Measurements from ENCODE around the gene EXOC3L4. TPM values are rescaled to one million over a fixed set of nuclear protein-coding genes. Genes with fewer than 3 reads are reported as not detected.
"Not testable (repeated sequence)": the region's sequence is repeated elsewhere in the genome, so short reads cannot be mapped to it uniquely, and the experiment has no call there.

EXOC3L4 gene
- total RNA-seq, 4 donors from 2014 or later = 0.63 to 2.1 (median 1.3) TPM

DNA sequence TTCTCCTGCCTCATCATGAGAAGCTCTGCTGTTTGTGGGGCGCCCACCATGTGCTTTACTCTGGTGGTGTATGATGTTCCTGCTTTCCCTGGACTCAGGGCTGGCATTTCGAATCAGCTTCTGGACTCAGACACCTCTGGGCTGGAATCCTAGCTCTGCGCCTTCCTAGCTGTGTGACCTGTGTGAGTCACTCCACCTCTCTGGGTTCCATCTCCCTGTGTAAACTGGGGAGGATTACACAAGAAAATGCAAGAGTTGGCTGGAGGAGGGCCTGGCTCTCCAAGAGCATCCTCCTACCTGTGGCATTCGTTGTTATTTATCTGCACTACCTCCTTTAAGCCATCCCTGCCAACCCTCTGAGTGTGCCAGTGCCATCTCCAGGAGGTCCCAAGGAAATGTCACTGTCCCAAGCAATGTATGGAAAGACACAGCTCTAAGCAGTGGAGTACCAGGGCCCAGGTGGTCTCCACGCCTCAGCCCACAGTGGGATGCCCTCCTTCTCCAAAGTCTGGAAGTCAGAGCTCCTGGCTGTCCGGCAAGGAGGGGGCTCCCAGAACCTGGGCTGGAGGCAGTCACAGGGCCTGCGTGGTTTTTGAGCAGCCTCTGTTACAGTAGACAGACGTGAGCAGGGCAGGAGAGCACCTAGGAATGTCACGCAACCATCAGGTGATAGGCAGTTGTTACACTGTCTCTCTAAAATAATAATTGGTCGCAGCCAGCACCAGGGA is 21.5 kb downstream of the EXOC3L4 start:
- Histone ChIP-seq H3K4me1 (peaks cover 1 to 68% (median 20%) of the 10 kb centered on the region in 4 donors), H3K36me3 (no peaks in the 10 kb centered on the region), H3K27me3 (no peaks in the 10 kb centered on the region), H3K4me3 (no peak overlapping the region), H3K27ac (peak overlapping the region in 2 of 4 donors; percentile 59 to 71), H3K9me3 (no peaks in the 10 kb centered on the region)
- 86 to 93% methylated on average over 10 of the region's 10 CpGs for WGBS, 2 donors
- no peak for DNase-seq (ENCODE audit: low spot score in 2 of 2)
- TF ChIP-seq EP300 (IDR thresholded peaks at IDR 0.05) (no peak), POLR2A (IDR thresholded peaks at IDR 0.05) (no peak)
- TF ChIP-seq, protein P1, sequence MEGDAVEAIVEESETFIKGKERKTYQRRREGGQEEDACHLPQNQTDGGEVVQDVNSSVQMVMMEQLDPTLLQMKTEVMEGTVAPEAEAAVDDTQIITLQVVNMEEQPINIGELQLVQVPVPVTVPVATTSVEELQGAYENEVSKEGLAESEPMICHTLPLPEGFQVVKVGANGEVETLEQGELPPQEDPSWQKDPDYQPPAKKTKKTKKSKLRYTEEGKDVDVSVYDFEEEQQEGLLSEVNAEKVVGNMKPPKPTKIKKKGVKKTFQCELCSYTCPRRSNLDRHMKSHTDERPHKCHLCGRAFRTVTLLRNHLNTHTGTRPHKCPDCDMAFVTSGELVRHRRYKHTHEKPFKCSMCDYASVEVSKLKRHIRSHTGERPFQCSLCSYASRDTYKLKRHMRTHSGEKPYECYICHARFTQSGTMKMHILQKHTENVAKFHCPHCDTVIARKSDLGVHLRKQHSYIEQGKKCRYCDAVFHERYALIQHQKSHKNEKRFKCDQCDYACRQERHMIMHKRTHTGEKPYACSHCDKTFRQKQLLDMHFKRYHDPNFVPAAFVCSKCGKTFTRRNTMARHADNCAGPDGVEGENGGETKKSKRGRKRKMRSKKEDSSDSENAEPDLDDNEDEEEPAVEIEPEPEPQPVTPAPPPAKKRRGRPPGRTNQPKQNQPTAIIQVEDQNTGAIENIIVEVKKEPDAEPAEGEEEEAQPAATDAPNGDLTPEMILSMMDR (IDR thresholded peaks at IDR 0.05) = no peak

DNA sequence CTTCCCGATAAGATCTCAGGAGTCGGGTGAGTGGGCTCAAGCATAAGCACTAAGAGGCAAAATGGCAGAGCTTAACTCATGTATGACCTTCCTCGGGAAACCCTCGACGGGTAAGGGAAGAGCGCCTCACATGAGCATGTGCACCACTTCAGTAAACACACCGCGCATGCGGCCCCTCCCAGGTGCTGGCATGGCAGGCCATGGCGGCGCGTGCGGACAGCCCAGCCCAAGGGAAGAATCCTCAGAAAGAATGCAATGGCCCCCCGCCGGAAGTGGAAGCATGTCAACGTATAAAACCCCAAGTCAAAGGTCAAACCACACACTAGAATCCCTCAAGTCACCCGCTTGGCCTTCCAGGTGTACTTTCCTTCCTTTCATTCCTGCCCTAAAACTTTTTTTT is 22.1 kb downstream of the EXOC3L4 start:
- TF ChIP-seq, protein P1 (IDR thresholded peaks at IDR 0.05) = no peak
- no peak for TF ChIP-seq EP300 (IDR thresholded peaks at IDR 0.05)
- no peak for TF ChIP-seq POLR2A (IDR thresholded peaks at IDR 0.05)
- peaks cover 6 to 68% (median 19%) of the 10 kb centered on the region in 4 donors for H3K4me1 ChIP-seq

DNA sequence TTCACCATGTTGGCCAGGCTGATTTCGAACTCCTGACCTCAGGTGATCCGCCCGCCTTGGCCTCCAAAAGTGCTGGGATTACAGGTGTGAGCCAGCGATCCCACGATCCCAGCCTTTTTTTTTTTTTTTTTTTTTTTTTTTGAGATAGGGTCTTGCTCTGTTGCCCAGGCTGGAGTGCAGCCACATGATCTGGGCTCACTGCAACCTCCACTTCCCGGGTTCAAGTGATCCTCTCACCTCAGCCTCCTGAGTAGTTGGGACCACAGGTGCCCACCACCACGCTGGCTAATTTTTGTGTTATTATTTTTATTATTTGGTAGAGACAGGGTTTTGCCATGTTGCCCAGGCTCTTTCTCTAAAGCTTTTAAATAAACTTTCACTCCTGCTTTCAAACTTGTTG is 23.0 kb downstream of the EXOC3L4 start:
- H3K4me1 ChIP-seq = peaks cover 6 to 68% (median 24%) of the 10 kb centered on the region in 4 donors

More for the DNA sequence above, 22.1 kb downstream of the EXOC3L4 start:
- no peaks in the 10 kb centered on the region for H3K27me3 ChIP-seq
- no peak overlapping the region for H3K27ac ChIP-seq
- no peaks in the 10 kb centered on the region for H3K36me3 ChIP-seq
- no peak for DNase-seq (ENCODE audit: low spot score in 2 of 2)
- 87 to 93% methylated on average over 17 of the region's 17 CpGs for WGBS, 2 donors
- no peaks in the 10 kb centered on the region for H3K9me3 ChIP-seq
- H3K4me3 ChIP-seq = no peak overlapping the region

DNA sequence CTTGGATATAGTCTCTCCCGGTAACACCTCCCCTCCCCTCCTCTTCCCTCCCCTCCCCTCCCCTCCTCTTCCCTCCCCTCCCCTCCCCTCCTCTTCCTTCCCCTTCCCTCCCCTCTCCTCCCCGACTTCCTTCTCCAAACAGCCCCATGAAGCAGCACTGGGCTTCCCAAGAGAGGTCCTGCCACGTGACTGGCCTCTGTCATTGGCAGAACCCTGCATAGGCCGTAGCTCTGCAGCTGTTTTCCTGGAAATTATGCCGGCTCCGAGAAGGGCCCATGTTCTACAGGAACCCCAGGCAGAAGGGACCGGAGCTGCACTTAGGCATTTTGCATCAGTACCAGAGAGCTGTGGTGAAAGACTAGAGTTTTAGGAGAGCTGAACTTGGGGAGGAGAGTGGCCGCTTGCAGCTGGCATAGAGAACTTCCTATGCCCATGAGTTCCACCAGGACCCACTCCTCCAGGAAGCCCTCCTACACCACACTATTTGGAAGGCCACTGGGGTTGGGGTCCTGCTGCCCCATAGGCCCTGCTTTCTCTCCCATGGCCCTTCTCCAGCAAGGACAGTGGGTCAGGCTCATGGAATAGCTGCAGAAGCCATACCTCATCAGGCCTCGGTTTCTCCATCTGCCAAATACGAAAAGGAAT is 23.6 kb downstream of the EXOC3L4 start:
- TF ChIP-seq POLR2A (IDR thresholded peaks at IDR 0.05) (no peak), EP300 (IDR thresholded peaks at IDR 0.05) (peak in 1 of 2 donors; percentile 66)
- TF ChIP-seq, protein P1 (IDR thresholded peaks at IDR 0.05) = no peak
- WGBS, 2 donors = 28 to 34% methylated on average over 10 of the region's 10 CpGs
- Histone ChIP-seq H3K9me3 (no peaks in the 10 kb centered on the region), H3K4me1 (peaks cover 6 to 71% (median 30%) of the 10 kb centered on the region in 4 donors), H3K36me3 (no peaks in the 10 kb centered on the region), H3K27me3 (no peaks in the 10 kb centered on the region), H3K27ac (peak overlapping the region in 3 of 4 donors; percentile 55 to 74 (median 72)), H3K4me3 (no peak overlapping the region)
- DNase-seq (ENCODE audit: low spot score in 2 of 2) = peak; percentile 72 to 82

More for the DNA sequence above, 23.0 kb downstream of the EXOC3L4 start:
- H3K4me3 ChIP-seq; DNase-seq (ENCODE audit: low spot score in 2 of 2); H3K27ac ChIP-seq; H3K9me3 ChIP-seq; H3K36me3 ChIP-seq; H3K27me3 ChIP-seq: not testable (repeated sequence)
- 93 to 94% methylated on average over 7 of the region's 7 CpGs for WGBS, 2 donors

DNA sequence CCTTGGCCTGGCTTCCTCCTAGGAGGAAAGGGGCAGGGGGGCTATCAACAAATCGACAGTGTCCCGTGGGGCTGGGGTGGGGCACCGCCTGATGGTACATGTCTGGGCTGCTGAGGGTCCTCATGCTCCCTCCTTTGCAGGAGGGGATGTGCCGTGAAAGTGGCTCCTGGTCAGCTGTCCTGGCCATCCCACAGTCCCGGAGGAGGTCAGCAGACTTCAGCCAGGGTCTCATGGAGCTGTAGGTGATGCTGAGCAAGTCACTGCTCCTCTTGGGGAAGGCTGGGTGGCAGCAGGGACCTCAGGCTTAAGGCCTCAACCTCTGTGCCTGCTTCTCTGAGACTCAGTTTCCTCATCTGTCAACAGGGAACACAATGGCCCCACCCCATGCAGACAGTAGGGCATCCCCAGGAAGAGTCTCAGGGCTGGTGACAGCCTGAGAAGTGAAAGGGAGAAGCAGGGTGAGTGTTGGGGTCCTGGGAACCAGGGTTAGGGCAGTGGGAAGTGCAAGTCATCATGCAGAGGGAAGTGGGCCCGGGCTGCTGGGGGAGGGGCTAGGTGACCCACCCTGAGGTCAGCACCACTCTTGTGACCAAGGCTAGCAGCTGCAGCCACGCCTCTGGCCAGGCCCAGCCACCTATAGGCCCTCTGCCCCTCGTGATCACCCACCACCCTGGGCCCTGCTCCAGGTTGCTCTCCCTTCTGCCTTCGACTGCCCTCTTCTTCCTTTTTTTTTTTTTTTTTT is 24.3 kb downstream of the EXOC3L4 start:
- WGBS, 2 donors = 66 to 73% methylated on average over 9 of the region's 9 CpGs
- Histone ChIP-seq H3K4me1 (peaks cover 6 to 77% (median 36%) of the 10 kb centered on the region in 4 donors), H3K27ac (peak overlapping the region in 3 of 4 donors; percentile 55 to 74 (median 72)), H3K4me3 (no peak overlapping the region), H3K9me3 (no peaks in the 10 kb centered on the region), H3K27me3 (no peaks in the 10 kb centered on the region), H3K36me3 (no peaks in the 10 kb centered on the region)
- DNase-seq (ENCODE audit: low spot score in 2 of 2) = peak; percentile 49 to 58
- TF ChIP-seq EP300 (IDR thresholded peaks at IDR 0.05) (peak in 1 of 2 donors; percentile 39), POLR2A (IDR thresholded peaks at IDR 0.05) (no peak)
- TF ChIP-seq, protein P1 (IDR thresholded peaks at IDR 0.05) = no peak

DNA sequence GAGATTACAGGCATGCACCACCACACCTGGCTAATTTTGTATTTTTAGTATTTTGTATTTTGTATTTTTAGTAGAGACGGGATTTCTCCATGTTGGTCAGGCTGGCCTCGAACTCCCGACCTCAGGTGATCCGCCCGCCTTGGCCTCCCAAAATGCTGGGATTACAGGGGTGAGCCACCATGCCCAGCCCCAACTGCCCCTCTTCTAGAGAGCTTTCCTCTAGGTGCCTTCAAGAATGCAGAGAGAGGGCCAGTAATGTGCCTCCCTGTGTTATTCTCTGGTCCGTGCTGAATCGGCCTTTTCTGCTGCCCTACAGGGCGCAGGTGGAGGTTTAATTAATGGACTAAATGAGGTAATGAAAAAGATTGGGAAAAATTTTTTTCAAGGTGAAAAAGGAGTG is 25.0 kb downstream of the EXOC3L4 start:
- not testable (repeated sequence) for H3K4me3 ChIP-seq; H3K36me3 ChIP-seq; DNase-seq (ENCODE audit: low spot score in 2 of 2); H3K9me3 ChIP-seq; H3K27me3 ChIP-seq
- peaks cover 6 to 77% (median 43%) of the 10 kb centered on the region in 4 donors for H3K4me1 ChIP-seq
- peak overlapping the region in 3 of 4 donors; percentile 2 to 72 (median 28) for H3K27ac ChIP-seq
- 93 to 95% methylated on average over 8 of the region's 8 CpGs for WGBS, 2 donors
